ENCODE results near the gene LDAH.

Gene LDAH

DNA sequence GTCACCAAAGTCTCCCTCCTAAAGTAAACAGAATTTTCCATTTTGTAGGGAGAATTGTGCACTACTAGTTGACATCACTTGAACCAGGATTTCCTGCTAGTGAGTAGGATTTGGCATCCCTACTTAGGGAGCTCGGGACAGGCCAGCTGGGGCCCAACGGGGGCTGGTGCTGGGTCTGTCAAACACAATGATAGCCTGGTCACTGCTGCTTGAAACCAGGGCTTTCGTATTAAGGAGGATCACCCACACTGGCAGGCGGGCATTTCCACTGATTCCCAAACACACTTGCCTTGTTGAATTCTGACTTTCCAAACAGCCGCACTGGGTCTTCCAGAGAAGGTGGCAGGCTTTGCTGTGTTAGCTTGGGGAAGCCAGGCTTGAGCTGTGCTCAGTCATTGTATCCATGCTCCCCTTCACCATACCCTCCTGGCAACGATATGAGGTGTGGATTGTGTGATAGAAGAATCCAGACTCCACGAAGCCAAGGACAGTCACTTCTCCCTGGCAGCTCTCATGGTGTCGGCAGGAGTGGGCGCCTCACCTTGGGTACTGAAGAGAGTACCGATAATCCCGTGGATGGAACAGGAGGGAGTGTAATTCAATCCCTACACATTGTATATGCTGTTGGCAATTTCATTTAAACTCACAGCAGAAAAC, 148.5 kb downstream of the LDAH start:
- no peak overlapping the region for H3K4me2 ChIP-seq (ENCODE audit: insufficient read depth, low read length)
- TF ChIP-seq, protein P1, sequence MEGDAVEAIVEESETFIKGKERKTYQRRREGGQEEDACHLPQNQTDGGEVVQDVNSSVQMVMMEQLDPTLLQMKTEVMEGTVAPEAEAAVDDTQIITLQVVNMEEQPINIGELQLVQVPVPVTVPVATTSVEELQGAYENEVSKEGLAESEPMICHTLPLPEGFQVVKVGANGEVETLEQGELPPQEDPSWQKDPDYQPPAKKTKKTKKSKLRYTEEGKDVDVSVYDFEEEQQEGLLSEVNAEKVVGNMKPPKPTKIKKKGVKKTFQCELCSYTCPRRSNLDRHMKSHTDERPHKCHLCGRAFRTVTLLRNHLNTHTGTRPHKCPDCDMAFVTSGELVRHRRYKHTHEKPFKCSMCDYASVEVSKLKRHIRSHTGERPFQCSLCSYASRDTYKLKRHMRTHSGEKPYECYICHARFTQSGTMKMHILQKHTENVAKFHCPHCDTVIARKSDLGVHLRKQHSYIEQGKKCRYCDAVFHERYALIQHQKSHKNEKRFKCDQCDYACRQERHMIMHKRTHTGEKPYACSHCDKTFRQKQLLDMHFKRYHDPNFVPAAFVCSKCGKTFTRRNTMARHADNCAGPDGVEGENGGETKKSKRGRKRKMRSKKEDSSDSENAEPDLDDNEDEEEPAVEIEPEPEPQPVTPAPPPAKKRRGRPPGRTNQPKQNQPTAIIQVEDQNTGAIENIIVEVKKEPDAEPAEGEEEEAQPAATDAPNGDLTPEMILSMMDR (IDR thresholded peaks at IDR 0.05; ENCODE audit: borderline replicate concordance, extremely low read depth, low read length, poor library complexity, severe bottlenecking): no peak
- no peak for TF ChIP-seq EZH2 (IDR thresholded peaks at IDR 0.05; ENCODE audit: borderline replicate concordance, low read depth, low read length, severe bottlenecking)
- DNase-seq: no peak

DNA sequence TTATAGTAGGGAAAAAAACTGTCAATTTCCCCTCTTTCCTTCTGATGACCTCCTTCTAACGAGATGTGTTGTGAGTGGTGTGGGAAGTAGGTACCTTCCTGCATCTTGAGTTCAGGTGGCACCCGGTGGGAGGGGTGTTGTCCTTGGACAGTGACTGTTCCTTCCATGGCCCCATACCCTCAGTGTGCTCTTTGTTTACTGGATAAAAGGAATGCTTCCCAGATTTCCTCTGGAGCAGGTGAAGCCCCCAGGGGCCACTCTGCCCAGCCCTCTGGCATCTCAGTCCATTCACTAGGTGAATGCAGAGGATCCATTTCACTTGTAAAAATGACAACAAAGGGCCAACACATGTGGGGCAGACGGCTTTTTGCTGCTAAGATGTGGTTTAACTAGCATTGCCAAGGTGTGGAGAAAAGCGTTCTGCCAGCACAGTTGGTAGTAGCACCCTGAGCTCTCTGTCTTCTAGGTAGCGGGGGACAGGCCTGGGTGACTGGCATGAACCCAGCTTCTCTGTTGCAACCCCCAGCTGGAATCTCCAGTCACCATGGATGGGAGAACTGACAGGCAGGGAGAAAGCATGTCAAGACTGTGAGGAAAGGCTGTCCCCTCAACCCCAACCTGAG, 149.1 kb downstream of the LDAH start:
- H3K27ac ChIP-seq (ENCODE audit: low read length): no peak overlapping the region
- no peak overlapping the region for H3K4me3 ChIP-seq (ENCODE audit: low read depth in 1 of 2, low read length in 2 of 2)
- no peak overlapping the region for H3K4me2 ChIP-seq (ENCODE audit: insufficient read depth, low read length)
- no peaks in the 10 kb centered on the region for H3K4me1 ChIP-seq (ENCODE audit: insufficient read depth, low read length)
- no peaks in the 10 kb centered on the region for H3K36me3 ChIP-seq (ENCODE audit: insufficient read depth, low read length)
- TF ChIP-seq, protein P1 (IDR thresholded peaks at IDR 0.05; ENCODE audit: borderline replicate concordance, extremely low read depth, low read length, poor library complexity, severe bottlenecking): no peak
- TF ChIP-seq EZH2 (IDR thresholded peaks at IDR 0.05; ENCODE audit: borderline replicate concordance, low read depth, low read length, severe bottlenecking): no peak
- no peaks in the 10 kb centered on the region for H3K27me3 ChIP-seq (ENCODE audit: insufficient read depth, low read length, poor library complexity)
- no peak for ATAC-seq (ENCODE audit: insufficient read depth, low read depth)
- no peak overlapping the region for H2AFZ ChIP-seq (ENCODE audit: low read depth, low read length)
- H4K20me1 ChIP-seq (ENCODE audit: insufficient read depth, low read length): no peaks in the 10 kb centered on the region
- H3K9ac ChIP-seq (ENCODE audit: low read depth, low read length): no peak overlapping the region
- no peaks in the 10 kb centered on the region for H3K9me3 ChIP-seq (ENCODE audit: insufficient read depth, low read length, severe bottlenecking)
- no peaks in the 10 kb centered on the region for H3K79me2 ChIP-seq (ENCODE audit: insufficient read depth, low read length)
- no peak for DNase-seq

More for the DNA sequence above, 148.5 kb downstream of the LDAH start:
- Histone ChIP-seq H3K9ac (ENCODE audit: low read depth, low read length) (no peak overlapping the region), H3K9me3 (ENCODE audit: insufficient read depth, low read length, severe bottlenecking) (no peaks in the 10 kb centered on the region), H3K4me1 (ENCODE audit: insufficient read depth, low read length) (no peaks in the 10 kb centered on the region), H3K27me3 (ENCODE audit: insufficient read depth, low read length, poor library complexity) (no peaks in the 10 kb centered on the region), H4K20me1 (ENCODE audit: insufficient read depth, low read length) (no peaks in the 10 kb centered on the region), H2AFZ (ENCODE audit: low read depth, low read length) (no peak overlapping the region), H3K79me2 (ENCODE audit: insufficient read depth, low read length) (no peaks in the 10 kb centered on the region), H3K4me3 (ENCODE audit: low read depth in 1 of 2, low read length in 2 of 2) (no peak overlapping the region), H3K36me3 (ENCODE audit: insufficient read depth, low read length) (no peaks in the 10 kb centered on the region), H3K27ac (ENCODE audit: low read length) (no peak overlapping the region)
- no peak for ATAC-seq (ENCODE audit: insufficient read depth, low read depth)

DNA sequence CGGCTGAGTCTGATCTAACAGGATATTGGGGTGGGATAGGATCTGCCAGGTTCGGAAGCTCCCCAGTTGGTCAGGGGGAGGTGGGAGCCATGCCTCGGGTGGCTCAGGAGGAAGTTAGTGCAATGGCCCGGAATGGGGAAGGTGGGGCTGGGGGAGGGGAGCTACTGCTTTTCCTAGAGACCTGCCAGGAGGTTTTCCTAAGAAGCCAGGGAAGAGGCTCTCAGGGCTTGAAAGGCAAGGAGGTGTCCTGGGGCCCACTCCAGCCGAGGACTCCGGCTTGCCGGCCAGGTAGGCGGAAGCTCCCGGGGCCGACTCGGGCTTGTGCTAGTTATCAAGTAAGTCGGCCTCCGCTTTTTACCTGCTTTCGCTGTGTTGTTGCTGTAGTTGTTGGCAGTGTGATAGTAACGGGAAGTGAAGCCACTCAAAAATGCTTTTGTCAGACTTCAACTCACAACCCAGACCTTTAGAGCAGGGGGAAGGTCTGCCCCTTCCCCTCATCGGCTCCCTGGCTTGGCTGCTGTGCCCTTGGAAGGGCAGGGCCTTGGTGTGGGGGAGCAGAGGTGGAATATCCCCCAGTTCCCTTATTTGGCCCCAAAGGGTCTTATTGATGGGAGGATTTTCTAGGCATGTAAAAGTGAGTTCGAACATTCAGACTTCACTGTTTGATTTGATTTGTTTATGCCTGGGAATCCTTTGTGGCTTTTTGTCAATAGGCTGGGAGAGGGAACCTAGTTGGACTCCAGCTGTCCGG, 150.5 kb downstream of the LDAH start:
- no peaks in the 10 kb centered on the region for H3K4me1 ChIP-seq (ENCODE audit: insufficient read depth, low read length)
- TF ChIP-seq, protein P1 (IDR thresholded peaks at IDR 0.05; ENCODE audit: borderline replicate concordance, extremely low read depth, low read length, poor library complexity, severe bottlenecking): no peak
- TF ChIP-seq EZH2 (IDR thresholded peaks at IDR 0.05; ENCODE audit: borderline replicate concordance, low read depth, low read length, severe bottlenecking): no peak
- ATAC-seq (ENCODE audit: insufficient read depth, low read depth): no peak
- no peaks in the 10 kb centered on the region for H3K79me2 ChIP-seq (ENCODE audit: insufficient read depth, low read length)
- no peaks in the 10 kb centered on the region for H3K9me3 ChIP-seq (ENCODE audit: insufficient read depth, low read length, severe bottlenecking)
- no peak overlapping the region for H3K4me2 ChIP-seq (ENCODE audit: insufficient read depth, low read length)
- no peaks in the 10 kb centered on the region for H4K20me1 ChIP-seq (ENCODE audit: insufficient read depth, low read length)
- H3K9ac ChIP-seq (ENCODE audit: low read depth, low read length): no peak overlapping the region
- H2AFZ ChIP-seq (ENCODE audit: low read depth, low read length): no peak overlapping the region
- no peak overlapping the region for H3K27ac ChIP-seq (ENCODE audit: low read length)
- no peaks in the 10 kb centered on the region for H3K36me3 ChIP-seq (ENCODE audit: insufficient read depth, low read length)
- H3K27me3 ChIP-seq (ENCODE audit: insufficient read depth, low read length, poor library complexity): no peaks in the 10 kb centered on the region
- H3K4me3 ChIP-seq (ENCODE audit: low read depth in 1 of 2, low read length in 2 of 2): no peak overlapping the region
- no peak for DNase-seq

All from DND-41 (cell line).